ENCODE results near the gene GNB1. TPM values are rescaled to one million over a fixed set of nuclear protein-coding genes. Genes with fewer than 3 reads are reported as not detected.

The GNB1 gene
- total RNA-seq, 1 experiment from 2014 or later, result 400 TPM

DNA sequence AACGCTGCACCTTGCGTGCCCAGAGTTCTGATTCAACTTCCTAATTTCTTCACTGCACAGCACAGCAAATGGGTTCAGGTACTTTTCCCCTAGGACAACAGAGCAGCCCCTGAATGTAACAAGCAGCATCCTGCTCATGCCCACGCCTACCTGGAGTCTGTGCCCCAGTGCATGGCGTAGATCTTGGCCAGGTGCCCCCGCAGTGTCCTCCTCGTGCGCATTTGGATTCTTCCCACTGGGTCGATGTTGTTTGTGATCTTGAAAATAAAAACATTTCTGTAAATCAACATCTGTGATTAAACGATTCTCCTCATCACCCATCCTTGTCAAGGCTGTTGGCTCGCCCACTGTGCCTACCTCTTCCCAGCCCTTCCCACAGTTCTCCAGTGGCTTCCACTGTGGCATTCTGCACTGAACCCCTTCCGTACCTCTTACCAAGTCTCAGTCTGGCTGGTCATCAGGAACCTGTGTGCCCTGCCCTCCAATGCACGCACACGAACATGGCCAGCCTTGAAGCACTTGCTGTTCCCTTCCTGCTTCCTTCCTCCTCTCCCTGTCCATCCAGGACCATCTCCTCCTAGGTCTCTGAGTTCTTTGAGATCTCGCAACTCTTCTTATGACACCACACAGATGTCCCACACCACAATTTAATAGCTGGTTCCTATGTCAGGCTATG lies 75.1 kb downstream of the GNB1 start:
- Histone ChIP-seq H3K23ac (ENCODE audit: insufficient read length, low read depth, low read length) (no peak overlapping the region), H3K4ac (ENCODE audit: low read depth, low read length) (no peak overlapping the region), H4K5ac (ENCODE audit: insufficient read length, low read depth, low read length) (no peak overlapping the region), H3K9ac (ENCODE audit: extremely low read depth, insufficient read length, low read length) (no peak overlapping the region), H3K4me2 (ENCODE audit: insufficient read depth, insufficient read length, low read length) (no peak overlapping the region), H3K9me3 (ENCODE audit: control insufficient read depth, low read depth, low read length) (no peaks in the 10 kb centered on the region), H3K27ac (ENCODE audit: insufficient read length, low read depth, low read length) (no peak overlapping the region), H2AK5ac (ENCODE audit: insufficient read length, low read length) (no peak overlapping the region), H2BK12ac (ENCODE audit: insufficient read length, low read depth, low read length) (no peak overlapping the region), H2BK15ac (ENCODE audit: low read depth, low read length) (no peak overlapping the region), H2BK20ac (ENCODE audit: low read depth, low read length, poor library complexity, severe bottlenecking) (no peak overlapping the region), H3K18ac (ENCODE audit: insufficient read length, low read depth, low read length) (no peak overlapping the region), H4K91ac (ENCODE audit: insufficient read length, low read depth, low read length) (no peak overlapping the region), H3K4me1 (ENCODE audit: insufficient read depth, low read length) (no peaks in the 10 kb centered on the region), H4K20me1 (ENCODE audit: control insufficient read depth, insufficient read depth, insufficient read length) (no peaks in the 10 kb centered on the region), H3K23me2 (ENCODE audit: insufficient read length, low read depth, low read length, poor library complexity, severe bottlenecking) (no peaks in the 10 kb centered on the region), H3T11ph (ENCODE audit: low read length) (no peak overlapping the region), H3K79me2 (ENCODE audit: insufficient read depth, low read length) (no peaks in the 10 kb centered on the region; the same call in 1 of the 2 replicates), H3K56ac (ENCODE audit: insufficient read length, low read depth, low read length) (no peak overlapping the region), H2AFZ (ENCODE audit: low read length) (no peak overlapping the region), H3K14ac (ENCODE audit: insufficient read depth, low read length) (no peak overlapping the region), H4K8ac (replicated peaks; ENCODE audit: insufficient read length, low read depth, low read length) (no peak overlapping the region), H2BK5ac (ENCODE audit: insufficient read length, low read length) (no peak overlapping the region), H3K79me1 (ENCODE audit: insufficient read depth, low read depth, low read length, poor library complexity, severe bottlenecking) (no peaks in the 10 kb centered on the region), H3K27me3 (ENCODE audit: insufficient read depth, low read length) (no peaks in the 10 kb centered on the region), H2BK120ac (ENCODE audit: low read depth, low read length, poor library complexity, severe bottlenecking) (no peak overlapping the region)
- H3K27me3 Mint-ChIP-seq (ENCODE audit: low read depth), result no peaks in the 10 kb centered on the region; the same call in 1 of the 2 replicates
- peaks cover 36 to 71% (median 49%) of the 10 kb centered on the region in 3 experiments; a peak in 6 of 7 replicates for H3K36me3 Mint-ChIP-seq (ENCODE audit: insufficient read depth in 1 of 3, low read depth in 3 of 3)
- no peak overlapping the region for H3K4me3 Mint-ChIP-seq
- no peak for TF ChIP-seq CTCF (conservative IDR thresholded peaks at IDR 0.05)
- peak overlapping the region in 1 of 3 experiments; percentile 32; a peak in 3 of 7 replicates for H3K27ac Mint-ChIP-seq
- no peaks in the 10 kb centered on the region for H3K9me3 Mint-ChIP-seq
- H3K4me1 Mint-ChIP-seq, result no peaks in the 10 kb centered on the region
- DNase-seq, result no peak
- WGBS (ENCODE audit: extremely low coverage, insufficient read length, low lambda C conversion rate), result no CpG with 5 or more reads among the region's 14 CpGs

Measured in H9 (cell line).